HepG2 (cell line): ENCODE data around the gene SLC35F1. TPM values are rescaled to one million over a fixed set of nuclear protein-coding genes. Genes with fewer than 3 reads are reported as not detected.

Source experiments
- ATAC-seq: fragments of 200-7000 bp; cut with Tn5 transposase; 3 replicates; pipeline ENCODE4 v1.9.1; 2020; ENCODE audit warnings: mild to moderate bottlenecking, moderate library complexity
- BruUV-seq: library from RNA; stranded (reverse); fragments of 400-500 nt; replicated peaks from 2 replicates; lab custom pipeline; 2021; lab: Mats Ljungman, UMichigan
- CTCF ChIA-PET: fragments of 300-600 bp; formaldehyde crosslinking; extraction: SDS; loops from one replicate; lab custom pipeline; 2021; ENCODE audit warnings: low total read pairs, inconsistent platforms, low intra/inter-chr PET ratio; lab: Yijun Ruan, JAX
- POLR2A ChIA-PET: fragments of 350-600 bp; sonication (Branson Sonifier 250); formaldehyde crosslinking; loops from one replicate; lab custom pipeline; 2020; ENCODE audit warnings: antibody characterized with exemption, inconsistent platforms; lab: Yijun Ruan, JAX
- DNase-seq: peaks from one replicate; pipeline ENCODE4 v3.0.0-alpha.2; 2015; ENCODE audit warnings: low spot score
- FAIRE-seq: peaks from 3 replicates; lab custom pipeline; 2011; peaks lifted over from hg19 to GRCh38; lab: Jason Lieb, UNC
- H2AFZ ChIP-seq: one replicate; pipeline ENCODE4 v1.6.1; 2011; ENCODE audit warnings: low read length, inconsistent platforms
- H3K27ac ChIP-seq: fragments of 300-600 bp; 3 replicates; pipeline ENCODE4 v1.8.0; 2011; ENCODE audit warnings: mixed run types, mild to moderate bottlenecking, mixed read lengths, low read length, inconsistent platforms; ENCODE audit not compliant: insufficient read depth; ENCODE audit errors: extremely low read length
- H3K27me3 ChIP-seq, 2 experiments: fragments of 200-600 bp in 1 of 2; 2 replicates in 1 of 2; 3 replicates in 1 of 2; pipeline versions ENCODE4 v1.6.0 to v1.8.0; 2011; ENCODE audit warnings: low read length in 2 of 2, mild to moderate bottlenecking in 2 of 2, moderate library complexity in 2 of 2, inconsistent platforms in 1 of 2; ENCODE audit not compliant: insufficient read depth in 2 of 2, control insufficient read depth in 1 of 2
- H3K36me3 ChIP-seq, 2 experiments: fragments of 200-600 bp in 1 of 2; replicated peaks in 1 of 2; 2 replicates in 1 of 2; 3 replicates in 1 of 2; pipeline versions ENCODE4 v1.5.1 to v1.8.0; 2011; ENCODE audit warnings: low read length in 2 of 2, inconsistent platforms in 1 of 2; ENCODE audit not compliant: insufficient read depth in 2 of 2, control insufficient read depth in 1 of 2
- H3K4me1 ChIP-seq: 2 replicates; pipeline ENCODE4 v1.5.1; 2012; ENCODE audit warnings: low read length, inconsistent platforms; ENCODE audit not compliant: insufficient read depth
- H3K4me2 ChIP-seq: 2 replicates; pipeline ENCODE4 v1.6.0; 2011; ENCODE audit warnings: low read depth, low read length, inconsistent platforms
- H3K4me3 ChIP-seq, 3 experiments: fragments of 200-600 bp in 1 of 3; sonication (generic), shearing (Covaris generic) in 1 of 3; replicated peaks in 1 of 3; 2 replicates each; pipeline ENCODE4 v1.5.1; 2011 to 2016; ENCODE audit warnings: low read length in 3 of 3, inconsistent platforms in 2 of 3, low read depth in 2 of 3, mild to moderate bottlenecking in 2 of 3, control low read depth in 1 of 3, mixed read lengths in 1 of 3; ENCODE audit not compliant: insufficient read depth in 1 of 3
- H3K79me2 ChIP-seq: one replicate; pipeline ENCODE4 v1.6.1; 2011; ENCODE audit warnings: low read length, inconsistent platforms; ENCODE audit not compliant: insufficient read depth
- H3K9ac ChIP-seq: 2 replicates; pipeline ENCODE4 v1.6.0; 2011; ENCODE audit warnings: mild to moderate bottlenecking, low read depth, low read length, inconsistent platforms; ENCODE audit not compliant: insufficient read depth
- H3K9me3 ChIP-seq: 2 replicates; pipeline ENCODE4 v1.5.1; 2012; ENCODE audit warnings: mild to moderate bottlenecking, low read length
- H4K20me1 ChIP-seq: 2 replicates; pipeline ENCODE4 v1.6.0; 2011; ENCODE audit warnings: inconsistent platforms, mild to moderate bottlenecking, low read length, moderate library complexity; ENCODE audit not compliant: insufficient read depth
- KAT2B ChIP-seq: fragments of 150-350 bp; IDR thresholded peaks from 2 replicates; pipeline ENCODE4 v1.6.1; 2014; ENCODE audit warnings: low read depth, low read length, borderline replicate concordance
- NCOA5 ChIP-seq: sonication (generic); formaldehyde crosslinking; IDR thresholded peaks from 2 replicates; pipeline ENCODE4 v1.4.0; 2020; ENCODE audit warnings: missing genetic modification reagents
- TMF1 ChIP-seq: sonication (generic); formaldehyde crosslinking; IDR thresholded peaks from 2 replicates; pipeline ENCODE4 v1.8.1; 2022; ENCODE audit warnings: low read depth, missing genetic modification reagents
- ZBTB21 ChIP-seq: sonication (generic); formaldehyde crosslinking; IDR thresholded peaks from 2 replicates; pipeline ENCODE4 v1.4.0; 2020; ENCODE audit warnings: missing genetic modification reagents
- ZNF260 ChIP-seq: sonication (generic); formaldehyde crosslinking; IDR thresholded peaks from 2 replicates; pipeline ENCODE4 v1.4.0; 2020; ENCODE audit warnings: missing genetic modification reagents, low read depth, mild to moderate bottlenecking, borderline replicate concordance
- ZNF773 ChIP-seq: sonication (generic); formaldehyde crosslinking; IDR thresholded peaks from 2 replicates; pipeline ENCODE4 v1.4.0; 2020; ENCODE audit warnings: missing genetic modification reagents, borderline replicate concordance
- WGBS: methylation state at CpG from one replicate; pipeline ENCODE4 v1.1.6; 2017; ENCODE audit warnings: low lambda C conversion rate; 5-methylcytosine and 5-hydroxymethylcytosine counted together
- in situ Hi-C: cut with HindIII; loops from 2 replicates; pipeline ENCODE4 v1.10.0; 2017; ENCODE audit warnings: low pct_unique_long_range_greater_than_20kb; ENCODE audit not compliant: extremely low pct_ligation_motif_present
- intact Hi-C: fragments of 100-400 bp; cut with micrococcal nuclease; formaldehyde crosslinking; loops from one replicate; pipeline ENCODE4 v1.10.0; 2022; ENCODE audit not compliant: unreplicated experiment
- polyA plus RNA-seq, 8 experiments: library from polyadenylated mRNA; depleted of rRNA in 3 of 8; stranded (reverse) in 7 of 8; unstranded in 1 of 8; fragments of >200 nt; fragmentation: Illumina TruSeq in 4 of 8; extraction: Trizol in 4 of 8; gene quantifications; 2 replicates each; pipeline versions ENCODE4 v1.2.1 to v1.2.3, GENCODE V29; 2011 to 2016; ENCODE audit warnings: low read depth in 4 of 8, missing spikeins in 1 of 8, mixed read lengths in 1 of 8; ENCODE audit not compliant: insufficient read depth in 1 of 8
- total RNA-seq, 5 experiments: library from RNA; depleted of rRNA; stranded (reverse); fragments of >200 nt; fragmentation: Illumina TruSeq; extraction: Trizol; gene quantifications; 2 replicates each; pipeline ENCODE4 v1.2.3, GENCODE V29; 2016; ENCODE audit warnings: low read depth in 1 of 5
- TF ChIP-seq, protein P1 (sequence below): sonication (generic); formaldehyde crosslinking; IDR thresholded peaks from 2 replicates; pipeline ENCODE4 v1.8.0; 2022; ENCODE audit warnings: mild to moderate bottlenecking, missing genetic modification reagents, moderate library complexity
- TF ChIP-seq, protein P2 (sequence below): IDR thresholded peaks from 2 replicates; pipeline ENCODE4 v1.6.1; 2012; ENCODE audit warnings: low read depth, low read length, improper control_type of control experiment

Gene SLC35F1
- total and polyA plus RNA-seq, 2 of the 13 experiments (the other 11 are each of a cell fraction or from before 2014, with no cell fraction given), result 0.01 TPM; not detected in 1

DNA sequence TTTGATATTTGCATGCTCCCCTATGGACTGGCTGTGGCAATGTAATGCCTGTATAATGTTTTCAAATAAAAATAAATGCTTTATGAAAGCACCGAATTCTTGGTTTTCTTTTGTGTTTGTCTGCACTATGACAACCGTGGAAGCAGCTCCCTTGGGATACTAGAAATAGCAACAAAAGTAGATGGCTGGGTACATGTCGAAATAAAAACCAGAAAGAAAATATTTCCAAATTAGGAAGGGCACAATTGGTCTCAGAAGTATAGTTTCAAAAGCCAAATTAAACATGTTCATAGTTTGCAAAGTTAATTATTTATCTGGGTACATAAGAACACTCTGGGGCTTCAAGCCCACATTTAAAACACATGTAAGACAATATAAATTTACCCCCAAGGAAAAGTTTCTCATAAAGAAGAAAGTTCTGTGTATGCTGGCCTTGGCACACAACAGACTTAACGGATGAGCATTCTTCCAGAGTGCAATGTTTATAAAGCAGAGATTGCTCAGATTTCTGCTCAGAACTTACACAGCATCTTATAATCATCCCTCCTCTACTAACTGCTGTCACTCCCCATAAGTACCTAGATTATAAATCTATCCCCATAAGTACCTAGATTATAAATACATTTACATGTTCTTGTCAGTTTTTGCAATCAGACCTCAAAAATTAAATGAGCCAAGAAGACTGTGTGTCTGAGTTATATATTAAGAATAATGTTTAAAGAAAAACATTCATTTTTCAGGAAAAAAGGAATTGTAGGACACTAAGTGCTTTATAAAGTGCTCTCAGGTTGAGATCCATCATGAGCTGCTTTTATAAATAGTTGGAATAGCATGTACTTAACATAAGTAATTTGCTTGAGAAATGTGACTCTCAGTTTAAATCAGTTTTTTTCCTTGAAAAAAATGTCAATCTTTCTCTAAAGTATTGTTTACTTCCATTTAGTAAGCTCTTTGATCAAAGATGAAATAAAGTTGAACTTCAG, 410.8 kb downstream of the SLC35F1 start:
- CTCF ChIA-PET, result no interaction called here
- no peak for ATAC-seq
- no peak overlapping the region for H3K27ac ChIP-seq

More for the DNA sequence above, 410.8 kb downstream of the SLC35F1 start:
- 11% methylated on average over 4 of the region's 4 CpGs for WGBS
- TF ChIP-seq, protein P1, sequence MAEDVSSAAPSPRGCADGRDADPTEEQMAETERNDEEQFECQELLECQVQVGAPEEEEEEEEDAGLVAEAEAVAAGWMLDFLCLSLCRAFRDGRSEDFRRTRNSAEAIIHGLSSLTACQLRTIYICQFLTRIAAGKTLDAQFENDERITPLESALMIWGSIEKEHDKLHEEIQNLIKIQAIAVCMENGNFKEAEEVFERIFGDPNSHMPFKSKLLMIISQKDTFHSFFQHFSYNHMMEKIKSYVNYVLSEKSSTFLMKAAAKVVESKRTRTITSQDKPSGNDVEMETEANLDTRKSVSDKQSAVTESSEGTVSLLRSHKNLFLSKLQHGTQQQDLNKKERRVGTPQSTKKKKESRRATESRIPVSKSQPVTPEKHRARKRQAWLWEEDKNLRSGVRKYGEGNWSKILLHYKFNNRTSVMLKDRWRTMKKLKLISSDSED, result no peak
- TF ChIP-seq ZNF260 (CRISPR knock-in tag) (no peak), NCOA5 (CRISPR knock-in tag) (no peak), KAT2B (no peak), ZNF773 (no peak), ZBTB21 (CRISPR knock-in tag) (no peak), TMF1 (CRISPR knock-in tag) (no peak)
- TF ChIP-seq, protein P2, sequence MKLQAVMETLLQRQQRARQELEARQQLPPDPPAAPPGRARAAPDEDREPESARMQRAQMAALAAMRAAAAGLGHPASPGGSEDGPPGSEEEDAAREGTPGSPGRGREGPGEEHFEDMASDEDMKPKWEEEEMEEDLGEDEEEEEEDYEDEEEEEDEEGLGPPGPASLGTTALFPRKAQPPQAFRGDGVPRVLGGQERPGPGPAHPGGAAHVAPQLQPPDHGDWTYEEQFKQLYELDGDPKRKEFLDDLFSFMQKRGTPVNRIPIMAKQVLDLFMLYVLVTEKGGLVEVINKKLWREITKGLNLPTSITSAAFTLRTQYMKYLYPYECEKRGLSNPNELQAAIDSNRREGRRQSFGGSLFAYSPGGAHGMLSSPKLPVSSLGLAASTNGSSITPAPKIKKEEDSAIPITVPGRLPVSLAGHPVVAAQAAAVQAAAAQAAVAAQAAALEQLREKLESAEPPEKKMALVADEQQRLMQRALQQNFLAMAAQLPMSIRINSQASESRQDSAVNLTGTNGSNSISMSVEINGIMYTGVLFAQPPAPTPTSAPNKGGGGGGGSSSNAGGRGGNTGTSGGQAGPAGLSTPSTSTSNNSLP, result no peak
- TF ChIP-seq, all 625 proteins: peak for 0
- Histone ChIP-seq H3K4me3 (no peak overlapping the region), H3K4me1 (no peaks in the 10 kb centered on the region), H3K9ac (no peak overlapping the region), H3K4me2 (no peak overlapping the region), H3K9me3 (no peaks in the 10 kb centered on the region), H2AFZ (no peak overlapping the region), H4K20me1 (no peaks in the 10 kb centered on the region), H3K79me2 (no peaks in the 10 kb centered on the region), H3K36me3 (no peaks in the 10 kb centered on the region), H3K27me3 (no peaks in the 10 kb centered on the region)
- no TSS peak for BruUV-seq
- intact Hi-C loops, result no loop called here
- POLR2A ChIA-PET, result no interaction called here
- DNase-seq (no peak), FAIRE-seq (no peak)
- in situ Hi-C loops, result no loop called here
